A673 (cell line): ENCODE results near the gene CMTM7. TPM values are rescaled to one million over a fixed set of nuclear protein-coding genes. Genes with fewer than 3 reads are reported as not detected.

Experiments used
- BruUV-seq: library from RNA; stranded (reverse); fragments of 400-500 nt; replicated peaks from 2 replicates; lab custom pipeline; 2021; lab: Mats Ljungman, UMichigan
- CTCF ChIA-PET: fragments of 300-600 bp; sonication (Branson Sonifier 250); formaldehyde crosslinking; loops from one replicate; lab custom pipeline; 2022; ENCODE audit warnings: antibody characterized with exemption; lab: Charles Lee
- POLR2A ChIA-PET: fragments of 300-600 bp; sonication (Branson Sonifier 250); formaldehyde crosslinking; loops from one replicate; lab custom pipeline; 2022; ENCODE audit warnings: antibody characterized with exemption; ENCODE audit not compliant: low non-redundant PET; lab: Charles Lee
- DNase-seq: peaks from one replicate; pipeline ENCODE4 v3.0.0-alpha.2; 2015; ENCODE audit warnings: low spot score
- H3K27ac ChIP-seq: fragments of 200-600 bp; sonication (generic); 2 replicates; pipeline ENCODE4 v1.5.1; 2016; ENCODE audit warnings: mixed run types, low read depth, mild to moderate bottlenecking, mixed read lengths, antibody characterized with exemption, low read length; ENCODE audit not compliant: poor library complexity, severe bottlenecking
- H3K27me3 ChIP-seq: fragments of 200-600 bp; sonication (generic); replicated peaks from 2 replicates; pipeline ENCODE4 v1.6.1; 2017; ENCODE audit warnings: mixed run types, low read depth, mild to moderate bottlenecking, mixed read lengths, antibody characterized with exemption, low read length; ENCODE audit not compliant: insufficient read depth, poor library complexity
- H3K36me3 ChIP-seq: fragments of 200-600 bp; sonication (generic); 2 replicates; pipeline ENCODE4 v1.6.1; 2016; ENCODE audit warnings: mixed run types, mild to moderate bottlenecking, mixed read lengths, antibody characterized with exemption, low read length; ENCODE audit not compliant: insufficient read depth, poor library complexity, severe bottlenecking
- H3K4me1 ChIP-seq: fragments of 200-600 bp; sonication (generic); 2 replicates; pipeline ENCODE4 v1.6.1; 2017; ENCODE audit warnings: mixed run types, mild to moderate bottlenecking, mixed read lengths, antibody characterized with exemption, low read length; ENCODE audit not compliant: insufficient read depth, poor library complexity, severe bottlenecking
- H3K4me3 ChIP-seq: fragments of 200-600 bp; sonication (generic); 2 replicates; pipeline ENCODE4 v1.5.1; 2016; ENCODE audit warnings: low read depth, mixed run types, mild to moderate bottlenecking, mixed read lengths, low read length; ENCODE audit not compliant: poor library complexity, severe bottlenecking
- H3K9me3 ChIP-seq: fragments of 200-600 bp; sonication (generic); 2 replicates; pipeline ENCODE4 v1.6.1; 2016; ENCODE audit warnings: mixed run types, low read depth, mild to moderate bottlenecking, mixed read lengths, antibody characterized with exemption, low read length; ENCODE audit not compliant: poor library complexity, severe bottlenecking
- CTCF ChIP-seq: fragments of 300-800, 200-600 bp; sonication (generic); conservative IDR thresholded peaks from 2 replicates; pipeline ENCODE4 v1.5.1; 2017; ENCODE audit warnings: low read depth, mild to moderate bottlenecking, antibody characterized with exemption, low read length, moderate library complexity, mixed read lengths
- EZH2 ChIP-seq: fragments of 200-600 bp; sonication (generic); IDR thresholded peaks from 2 replicates; pipeline ENCODE4 v1.6.1; 2017; ENCODE audit warnings: borderline replicate concordance, low read depth, mild to moderate bottlenecking, mixed read lengths, antibody characterized with exemption, low read length; ENCODE audit not compliant: poor library complexity, severe bottlenecking
- intact Hi-C: fragments of 100-400 bp; cut with micrococcal nuclease; formaldehyde crosslinking; loops from one replicate; pipeline ENCODE4 v1.10.0; 2022; ENCODE audit not compliant: unreplicated experiment
- total RNA-seq: library from RNA; stranded (reverse); gene quantifications from 2 replicates; pipeline ENCODE4 v1.2.3, GENCODE V29; 2021

CMTM7 gene
- total RNA-seq, 1 experiment from 2014 or later = not detected

GRCh38 chr3:32495609-32496008 lies 104.0 kb downstream of the CMTM7 start:
- no TSS peak for BruUV-seq
- no peak overlapping the region for H3K27ac ChIP-seq
- H3K9me3 ChIP-seq = no peaks in the 10 kb centered on the region
- H3K4me1 ChIP-seq = no peaks in the 10 kb centered on the region
- no peak overlapping the region for H3K4me3 ChIP-seq
- ChIA-PET POLR2A (no interaction called here), CTCF (no interaction called here)
- no peak for DNase-seq
- H3K27me3 ChIP-seq = no peaks in the 10 kb centered on the region
- intact Hi-C loops = no loop called here
- H3K36me3 ChIP-seq = no peaks in the 10 kb centered on the region
- no peak for TF ChIP-seq EZH2
- TF ChIP-seq CTCF = no peak

- H3K27me3 ChIP-seq = no peaks in the 10 kb centered on the region
- H3K4me3 ChIP-seq = no peak overlapping the region
- TF ChIP-seq CTCF = no peak
- no peak for TF ChIP-seq EZH2
- no TSS peak for BruUV-seq
- ChIA-PET CTCF (no interaction called here), POLR2A (interaction anchor here (0.7 kb wide), 1 partner anchor 11 kb away, joined by 12 read pairs; no protein-coding TSS in a partner anchor)
- intact Hi-C loops = no loop called here
- no peak for DNase-seq
- H3K36me3 ChIP-seq = no peaks in the 10 kb centered on the region
- no peaks in the 10 kb centered on the region for H3K9me3 ChIP-seq
- H3K4me1 ChIP-seq = peaks cover 10% of the 10 kb centered on the region
- H3K27ac ChIP-seq = no peak overlapping the region
Measured at GRCh38 chr3:32498252-32498651, 106.6 kb downstream of the CMTM7 start.

DNA sequence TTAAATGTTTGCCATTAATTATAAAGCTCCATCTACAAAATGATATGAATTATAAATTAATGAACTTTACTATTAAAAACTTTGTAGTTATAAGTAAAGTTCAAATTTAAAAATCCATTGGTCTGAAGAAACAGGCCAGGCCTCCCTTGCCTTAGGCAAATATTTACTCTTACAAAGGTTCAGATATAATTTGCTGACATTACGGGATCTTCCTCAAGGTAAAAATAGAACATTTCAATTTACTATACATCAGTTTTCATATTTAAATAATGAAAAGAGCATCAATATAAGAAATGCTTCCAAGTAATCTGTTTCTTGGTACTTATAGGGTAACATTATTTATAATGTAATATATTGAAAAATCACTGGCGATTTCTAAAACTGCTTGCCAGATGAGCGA lies 107.3 kb downstream of the CMTM7 start:
- no peaks in the 10 kb centered on the region for H3K9me3 ChIP-seq
- POLR2A ChIA-PET = no interaction called here
- H3K4me1 ChIP-seq = peaks cover 10% of the 10 kb centered on the region
- no peak for DNase-seq
- H3K27me3 ChIP-seq = no peaks in the 10 kb centered on the region
- no TSS peak for BruUV-seq
- no peaks in the 10 kb centered on the region for H3K36me3 ChIP-seq
- H3K27ac ChIP-seq = no peak overlapping the region
- H3K4me3 ChIP-seq = no peak overlapping the region
- no peak for TF ChIP-seq EZH2
- no peak for TF ChIP-seq CTCF
- intact Hi-C loops = no loop called here
- CTCF ChIA-PET = interaction anchor here (1.0 kb wide), 1 partner anchor 11 kb away, joined by 5 read pairs; no protein-coding TSS in a partner anchor
